Measurements from ENCODE around the gene IREB2. TPM values are rescaled to one million over a fixed set of nuclear protein-coding genes. Genes with fewer than 3 reads are reported as not detected.

Gene IREB2
- total and polyA plus RNA-seq, 2 experiments from 2014 or later, result 23.4 to 68.4 TPM

DNA sequence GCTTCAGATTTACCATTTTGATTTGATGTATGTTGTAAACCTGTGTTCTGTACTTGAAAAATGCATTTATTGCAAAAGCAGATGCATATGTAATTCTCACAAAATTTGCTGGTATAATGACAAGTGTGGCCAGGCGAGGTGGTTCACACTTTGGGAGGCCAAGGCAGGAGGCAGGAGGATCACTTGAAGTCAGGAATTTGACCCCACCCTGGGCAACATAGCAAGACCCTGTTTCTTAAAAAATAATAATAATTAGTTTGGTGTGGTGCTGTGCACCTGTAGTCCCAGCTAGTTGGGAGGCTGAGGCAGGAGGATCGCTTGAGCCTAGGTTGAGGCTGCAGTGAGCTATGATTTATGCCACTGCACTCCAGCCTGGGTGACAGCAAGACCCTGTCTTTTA, 64.6 kb downstream of the IREB2 start:
- no peak for ATAC-seq
- no peak overlapping the region for H3K4me2 ChIP-seq

More for the DNA sequence above, 64.6 kb downstream of the IREB2 start:
- Histone ChIP-seq H3K4me1 (ENCODE audit: insufficient read depth) (no peaks in the 10 kb centered on the region), H3K4me3 (no peak overlapping the region), H4K20me1 (replicated peaks; ENCODE audit: insufficient read depth) (no peaks in the 10 kb centered on the region), H3K36me3 (ENCODE audit: insufficient read depth) (peaks cover 12% of the 10 kb centered on the region; the same call in 1 of the 2 replicates), H3K79me2 (replicated peaks; ENCODE audit: insufficient read depth) (no peaks in the 10 kb centered on the region), H3K9me2 (ENCODE audit: insufficient read depth) (0 out of 2 replicates have a peak, but pooled peaks cover 4% of the 10 kb centered on the region), H3K27me3 (ENCODE audit: insufficient read depth) (0 out of 2 replicates have a peak, but pooled peaks cover 2% of the 10 kb centered on the region), H3K27ac (ENCODE audit: low read depth) (no peak overlapping the region), H2AFZ (no peak overlapping the region), H3F3A (replicated peaks; ENCODE audit: low read depth) (peaks cover 6% of the 10 kb centered on the region; the same call in 1 of the 2 replicates)
- H3K27me3 Mint-ChIP-seq (ENCODE audit: insufficient read depth, low read depth, poor library complexity), result peaks cover 7% of the 10 kb centered on the region
- TF ChIP-seq CREB1 (CRISPR knock-in tag; IDR thresholded peaks at IDR 0.05; ENCODE audit: low read depth), result no peak
- no peak for TF ChIP-seq JUNB (IDR thresholded peaks at IDR 0.05; ENCODE audit: unreplicated experiment)
- TF ChIP-seq, protein P1, sequence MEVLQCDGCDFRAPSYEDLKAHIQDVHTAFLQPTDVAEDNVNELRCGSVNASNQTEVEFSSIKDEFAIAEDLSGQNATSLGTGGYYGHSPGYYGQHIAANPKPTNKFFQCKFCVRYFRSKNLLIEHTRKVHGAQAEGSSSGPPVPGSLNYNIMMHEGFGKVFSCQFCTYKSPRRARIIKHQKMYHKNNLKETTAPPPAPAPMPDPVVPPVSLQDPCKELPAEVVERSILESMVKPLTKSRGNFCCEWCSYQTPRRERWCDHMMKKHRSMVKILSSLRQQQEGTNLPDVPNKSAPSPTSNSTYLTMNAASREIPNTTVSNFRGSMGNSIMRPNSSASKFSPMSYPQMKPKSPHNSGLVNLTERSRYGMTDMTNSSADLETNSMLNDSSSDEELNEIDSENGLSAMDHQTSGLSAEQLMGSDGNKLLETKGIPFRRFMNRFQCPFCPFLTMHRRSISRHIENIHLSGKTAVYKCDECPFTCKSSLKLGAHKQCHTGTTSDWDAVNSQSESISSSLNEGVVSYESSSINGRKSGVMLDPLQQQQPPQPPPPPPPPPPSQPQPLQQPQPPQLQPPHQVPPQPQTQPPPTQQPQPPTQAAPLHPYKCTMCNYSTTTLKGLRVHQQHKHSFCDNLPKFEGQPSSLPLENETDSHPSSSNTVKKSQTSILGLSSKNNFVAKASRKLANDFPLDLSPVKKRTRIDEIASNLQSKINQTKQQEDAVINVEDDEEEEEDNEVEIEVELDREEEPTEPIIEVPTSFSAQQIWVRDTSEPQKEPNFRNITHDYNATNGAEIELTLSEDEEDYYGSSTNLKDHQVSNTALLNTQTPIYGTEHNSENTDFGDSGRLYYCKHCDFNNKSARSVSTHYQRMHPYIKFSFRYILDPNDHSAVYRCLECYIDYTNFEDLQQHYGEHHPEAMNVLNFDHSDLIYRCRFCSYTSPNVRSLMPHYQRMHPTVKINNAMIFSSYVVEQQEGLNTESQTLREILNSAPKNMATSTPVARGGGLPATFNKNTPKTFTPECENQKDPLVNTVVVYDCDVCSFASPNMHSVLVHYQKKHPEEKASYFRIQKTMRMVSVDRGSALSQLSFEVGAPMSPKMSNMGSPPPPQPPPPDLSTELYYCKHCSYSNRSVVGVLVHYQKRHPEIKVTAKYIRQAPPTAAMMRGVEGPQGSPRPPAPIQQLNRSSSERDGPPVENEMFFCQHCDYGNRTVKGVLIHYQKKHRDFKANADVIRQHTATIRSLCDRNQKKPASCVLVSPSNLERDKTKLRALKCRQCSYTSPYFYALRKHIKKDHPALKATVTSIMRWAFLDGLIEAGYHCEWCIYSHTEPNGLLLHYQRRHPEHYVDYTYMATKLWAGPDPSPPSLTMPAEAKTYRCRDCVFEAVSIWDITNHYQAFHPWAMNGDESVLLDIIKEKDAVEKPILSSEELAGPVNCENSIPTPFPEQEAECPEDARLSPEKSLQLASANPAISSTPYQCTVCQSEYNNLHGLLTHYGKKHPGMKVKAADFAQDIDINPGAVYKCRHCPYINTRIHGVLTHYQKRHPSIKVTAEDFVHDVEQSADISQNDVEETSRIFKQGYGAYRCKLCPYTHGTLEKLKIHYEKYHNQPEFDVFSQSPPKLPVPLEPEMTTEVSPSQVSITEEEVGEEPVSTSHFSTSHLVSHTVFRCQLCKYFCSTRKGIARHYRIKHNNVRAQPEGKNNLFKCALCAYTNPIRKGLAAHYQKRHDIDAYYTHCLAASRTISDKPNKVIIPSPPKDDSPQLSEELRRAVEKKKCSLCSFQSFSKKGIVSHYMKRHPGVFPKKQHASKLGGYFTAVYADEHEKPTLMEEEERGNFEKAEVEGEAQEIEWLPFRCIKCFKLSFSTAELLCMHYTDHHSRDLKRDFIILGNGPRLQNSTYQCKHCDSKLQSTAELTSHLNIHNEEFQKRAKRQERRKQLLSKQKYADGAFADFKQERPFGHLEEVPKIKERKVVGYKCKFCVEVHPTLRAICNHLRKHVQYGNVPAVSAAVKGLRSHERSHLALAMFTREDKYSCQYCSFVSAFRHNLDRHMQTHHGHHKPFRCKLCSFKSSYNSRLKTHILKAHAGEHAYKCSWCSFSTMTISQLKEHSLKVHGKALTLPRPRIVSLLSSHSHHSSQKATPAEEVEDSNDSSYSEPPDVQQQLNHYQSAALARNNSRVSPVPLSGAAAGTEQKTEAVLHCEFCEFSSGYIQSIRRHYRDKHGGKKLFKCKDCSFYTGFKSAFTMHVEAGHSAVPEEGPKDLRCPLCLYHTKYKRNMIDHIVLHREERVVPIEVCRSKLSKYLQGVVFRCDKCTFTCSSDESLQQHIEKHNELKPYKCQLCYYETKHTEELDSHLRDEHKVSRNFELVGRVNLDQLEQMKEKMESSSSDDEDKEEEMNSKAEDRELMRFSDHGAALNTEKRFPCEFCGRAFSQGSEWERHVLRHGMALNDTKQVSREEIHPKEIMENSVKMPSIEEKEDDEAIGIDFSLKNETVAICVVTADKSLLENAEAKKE (CRISPR knock-in tag; IDR thresholded peaks at IDR 0.05), result no peak
- peaks cover 48% of the 10 kb centered on the region for H3K36me3 Mint-ChIP-seq (ENCODE audit: low read depth)
- DNase-seq (ENCODE audit: low spot score), result no peak
- H3K4me1 Mint-ChIP-seq, result peaks cover 2% of the 10 kb centered on the region; the same call in 1 of the 3 replicates
- no peak overlapping the region for H3K4me3 Mint-ChIP-seq
- no peak overlapping the region for H3K27ac Mint-ChIP-seq
- peaks cover 23% of the 10 kb centered on the region for H3K9me3 Mint-ChIP-seq

Data from GM23338 (cell line).